Measurements from ENCODE around the gene FOXM1.
"Not testable (repeated sequence)": the region's sequence is repeated elsewhere in the genome, so short reads cannot be mapped to it uniquely, and the experiment has no call there.

Gene FOXM1

DNA sequence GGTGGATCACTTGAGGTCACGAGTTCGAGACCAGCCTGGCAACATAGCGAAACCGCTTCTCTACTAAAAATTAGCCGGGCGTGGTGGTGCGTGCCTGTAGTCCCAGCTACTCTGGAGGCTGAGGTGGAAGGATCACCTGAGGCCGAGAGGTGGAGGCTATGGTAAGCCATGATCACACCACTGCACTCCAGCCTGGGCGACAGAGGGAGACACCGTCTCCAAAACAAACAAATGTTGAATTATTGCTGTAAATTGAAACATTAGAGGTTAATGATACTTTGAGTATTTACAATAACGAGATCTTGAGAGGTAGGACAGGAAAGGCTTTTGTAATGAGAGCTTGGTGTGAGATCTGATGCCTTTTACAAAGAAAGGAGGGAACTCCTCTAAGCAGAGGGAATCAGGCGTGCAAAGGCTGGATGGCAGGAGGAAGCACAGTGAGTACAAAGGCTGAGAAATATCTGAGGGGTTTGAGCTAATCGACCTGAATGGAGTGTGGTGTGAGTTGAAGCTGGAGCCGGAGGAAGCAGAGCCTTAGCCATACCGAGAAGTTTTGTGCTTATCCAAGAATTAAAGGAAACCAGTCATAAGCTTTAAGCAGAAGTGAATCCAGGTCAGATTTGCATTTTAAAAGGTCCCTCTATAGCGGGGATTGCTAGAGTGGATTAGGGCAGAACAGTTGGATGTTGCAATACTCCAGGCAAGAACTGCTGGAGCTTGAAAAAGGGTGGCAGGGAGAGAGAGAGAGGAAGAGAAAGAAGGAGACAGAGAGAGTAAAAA is 1.2 kb upstream of the FOXM1 start:
- peak; percentile 69 for DNase-seq

GRCh38 chr12:2876431-2877046 is 435 bp downstream of the FOXM1 start:
- no peak for DNase-seq

- not testable (repeated sequence) for DNase-seq
These were observed 7.9 kb downstream of the FOXM1 start for GRCh38 chr12:2868986-2869632.

DNA sequence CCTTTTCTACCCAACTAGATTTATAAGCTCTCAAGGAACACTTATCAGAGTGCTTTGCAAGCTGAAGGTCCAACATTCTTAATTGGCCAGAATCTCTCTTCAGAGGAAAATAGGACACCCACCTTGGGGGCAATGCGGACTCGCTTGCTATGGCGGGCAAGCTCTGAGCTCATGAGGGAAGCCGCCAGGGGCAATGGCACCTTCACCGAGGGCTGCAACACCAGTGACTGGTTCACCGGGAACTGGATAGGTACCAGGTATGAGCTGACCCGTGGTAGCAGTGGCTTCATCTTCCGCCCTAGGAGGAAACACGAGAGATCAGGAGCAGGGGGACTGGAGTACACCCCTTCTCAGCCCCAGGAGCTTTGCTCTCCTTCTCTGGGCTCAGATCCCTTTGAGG is 12.8 kb downstream of the FOXM1 start:
- DNase-seq = no peak

- not testable (repeated sequence) for DNase-seq
These were observed 13.6 kb downstream of the FOXM1 start for GRCh38 chr12:2863402-2863801.

- DNase-seq = no peak
These were observed 14.1 kb downstream of the FOXM1 start for GRCh38 chr12:2862876-2863275.

DNA sequence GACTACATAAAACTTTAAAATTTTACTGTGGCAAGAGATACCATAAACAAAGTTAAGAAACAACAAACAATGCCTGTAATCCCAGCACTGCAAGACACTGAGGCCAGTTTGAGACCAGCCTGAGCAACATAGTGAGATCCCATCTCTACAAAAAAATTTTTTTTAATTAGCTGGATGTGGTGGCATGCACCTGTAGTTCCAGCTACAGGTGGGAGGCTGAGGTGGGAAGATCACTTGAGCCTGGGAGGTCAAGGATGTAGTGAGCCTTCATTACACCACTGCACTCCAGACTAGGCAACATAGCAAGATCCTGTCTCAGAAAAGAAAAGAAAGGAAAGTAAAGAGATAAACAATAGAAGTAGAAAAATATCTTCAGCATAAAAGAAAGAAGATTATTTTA is 16.8 kb downstream of the FOXM1 start:
- DNase-seq = no peak

DNA sequence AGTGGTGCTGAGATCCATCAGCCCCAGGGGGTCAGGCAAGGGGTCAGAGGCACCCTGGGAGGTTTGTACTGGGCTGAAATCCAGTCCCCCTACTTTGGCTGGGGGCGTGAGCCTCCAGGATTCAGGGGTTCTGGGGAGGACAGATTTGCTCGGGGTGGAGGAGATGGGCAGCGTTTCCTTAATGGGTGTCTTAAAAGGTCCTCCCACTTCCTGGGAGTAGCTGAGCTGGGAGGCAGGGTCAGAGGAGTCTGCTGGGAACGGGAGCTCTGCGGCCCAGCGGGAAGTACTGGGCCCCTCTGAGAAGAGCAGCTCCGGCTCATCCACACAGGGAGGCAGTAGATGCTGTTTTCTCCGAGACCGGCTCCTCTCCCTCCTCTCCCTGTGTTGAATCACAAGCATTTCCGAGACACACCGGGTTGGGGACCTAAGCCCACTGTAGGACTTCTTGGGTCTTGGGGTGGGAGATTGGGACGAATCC is 18.0 kb downstream of the FOXM1 start:
- no peak for DNase-seq

- no peak for DNase-seq
These were observed 18.6 kb downstream of the FOXM1 start for GRCh38 chr12:2858334-2858733.

DNA sequence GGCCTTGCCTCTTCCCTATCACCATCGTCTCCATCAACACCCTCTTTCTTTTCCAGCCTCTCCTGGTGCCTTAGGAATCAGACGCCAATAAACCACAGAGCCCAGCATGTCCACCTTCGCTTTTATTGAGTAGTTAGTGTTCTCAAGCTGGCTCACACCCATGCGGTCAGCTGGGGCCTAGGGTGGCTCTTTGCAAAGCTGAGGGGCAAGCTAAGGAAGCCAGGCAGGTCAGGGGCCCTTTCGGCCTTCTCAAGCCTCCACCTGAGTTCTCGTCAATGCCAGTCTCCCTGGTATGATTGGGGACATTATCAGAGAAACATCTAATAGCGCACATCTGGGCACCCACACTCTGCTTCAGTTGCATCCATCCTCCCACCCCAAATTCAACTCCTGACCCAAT is 19.4 kb downstream of the FOXM1 start:
- no peak for DNase-seq

GRCh38 chr12:2857021-2857431 is 19.9 kb downstream of the FOXM1 start, which contains the start of gene TEX52:
Gene TEX52, minus strand, starts transcription at chr12:2857039. Its CDS starts 13 bp downstream, at chr12:2857026.
- peak; percentile 42 for DNase-seq

GRCh38 chr12:2856051-2856450 is 20.9 kb downstream of the FOXM1 start:
- no peak for DNase-seq

GRCh38 chr12:2855546-2855945 is 21.4 kb downstream of the FOXM1 start:
- no peak for DNase-seq

DNA sequence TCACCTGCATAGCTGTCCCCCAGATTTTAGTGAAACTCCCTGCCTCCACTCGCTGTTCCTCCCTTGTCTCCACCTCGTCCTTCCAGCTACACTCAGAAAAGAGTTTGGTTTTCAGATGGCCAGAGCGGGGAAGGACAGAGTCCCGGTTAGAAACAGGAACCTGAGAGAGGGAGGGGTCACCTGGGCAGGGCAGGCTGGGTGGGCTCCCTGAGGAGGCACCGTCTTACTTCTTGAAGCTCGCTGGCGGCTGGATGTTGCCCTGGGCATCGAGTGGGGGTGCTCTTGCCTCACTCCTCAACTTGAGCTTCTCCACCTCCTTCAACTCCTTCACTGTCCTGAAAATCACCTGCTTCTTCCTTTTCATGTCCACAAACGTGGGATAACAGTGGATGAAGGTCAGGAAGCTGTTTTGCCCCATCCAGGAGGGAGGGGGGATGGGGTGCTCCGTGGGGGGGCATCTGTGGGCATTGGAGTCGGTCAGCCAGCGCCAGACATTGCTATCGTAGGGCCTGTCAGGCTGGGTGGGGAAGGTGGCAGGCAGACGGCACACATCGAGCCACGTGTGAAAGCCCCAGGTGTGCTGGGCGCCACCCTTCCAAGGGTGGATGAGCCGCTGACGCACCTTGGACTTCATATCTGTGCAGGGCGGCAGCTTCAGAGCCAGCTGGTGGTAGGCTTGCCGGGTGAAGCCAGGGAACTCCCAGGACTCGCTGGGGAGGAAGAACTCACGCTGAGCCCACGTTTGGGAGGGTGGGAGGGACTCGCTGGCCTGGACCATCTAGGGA is 22.1 kb downstream of the FOXM1 start:
- DNase-seq = no peak

- peak; percentile 57 for DNase-seq
These were observed 23.3 kb downstream of the FOXM1 start for GRCh38 chr12:2853626-2854025.

- DNase-seq = no peak
These were observed 25.0 kb downstream of the FOXM1 start for GRCh38 chr12:2851931-2852330.

GRCh38 chr12:2845280-2845679 is 31.7 kb downstream of the FOXM1 start:
- DNase-seq = no peak

- DNase-seq = no peak
These were observed 32.2 kb downstream of the FOXM1 start for GRCh38 chr12:2844786-2845185.

- no peak for DNase-seq
These were observed 34.0 kb downstream of the FOXM1 start for GRCh38 chr12:2842948-2843347.

DNA sequence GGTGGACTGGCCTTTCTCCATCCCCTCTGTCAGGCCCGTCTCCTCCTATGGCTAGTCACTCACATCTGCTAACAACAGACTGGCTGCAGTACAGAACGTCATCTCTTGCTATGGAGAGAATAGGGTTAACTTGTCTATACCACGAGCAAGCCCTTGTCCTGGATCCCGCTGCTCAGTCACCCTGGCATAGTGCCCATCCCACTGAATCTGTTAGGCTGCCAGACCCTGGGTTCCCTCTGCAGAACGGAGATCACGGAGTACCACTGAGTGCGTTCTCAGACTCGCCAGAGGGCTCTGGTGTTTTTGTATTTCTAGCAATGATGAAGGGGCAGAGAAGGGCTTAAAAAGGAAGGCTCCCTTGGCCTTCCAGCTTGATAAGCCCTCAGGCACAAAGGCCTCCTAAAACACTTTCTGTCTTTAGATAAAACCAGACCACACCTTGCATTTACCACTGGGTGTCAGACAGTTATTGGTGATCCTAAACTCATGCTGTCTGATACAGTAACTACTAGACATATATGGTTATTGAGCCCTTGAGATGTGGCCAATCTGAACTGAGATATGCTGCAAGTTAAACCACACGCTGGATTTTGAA is 35.8 kb downstream of the FOXM1 start:
- DNase-seq = no peak

DNA sequence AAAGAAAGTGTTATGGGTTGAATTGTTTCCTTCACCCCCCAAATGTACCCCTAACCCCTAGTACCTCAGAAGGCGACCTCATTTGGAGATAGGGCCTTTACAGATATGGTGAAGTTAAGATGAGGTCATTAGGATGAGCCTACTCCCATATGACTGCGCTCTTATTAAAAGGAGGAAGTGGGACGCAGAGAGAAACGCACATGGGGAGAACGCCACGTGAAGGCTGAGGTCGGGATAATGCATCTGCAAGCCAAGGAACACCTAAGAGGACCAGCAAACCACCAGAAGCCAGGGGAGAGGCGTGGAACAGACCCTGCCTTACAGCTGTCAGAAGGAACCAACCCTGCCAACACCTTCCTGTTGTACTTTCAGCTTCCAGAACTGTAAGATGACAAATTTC is 40.4 kb downstream of the FOXM1 start:
- no peak for DNase-seq

DNA sequence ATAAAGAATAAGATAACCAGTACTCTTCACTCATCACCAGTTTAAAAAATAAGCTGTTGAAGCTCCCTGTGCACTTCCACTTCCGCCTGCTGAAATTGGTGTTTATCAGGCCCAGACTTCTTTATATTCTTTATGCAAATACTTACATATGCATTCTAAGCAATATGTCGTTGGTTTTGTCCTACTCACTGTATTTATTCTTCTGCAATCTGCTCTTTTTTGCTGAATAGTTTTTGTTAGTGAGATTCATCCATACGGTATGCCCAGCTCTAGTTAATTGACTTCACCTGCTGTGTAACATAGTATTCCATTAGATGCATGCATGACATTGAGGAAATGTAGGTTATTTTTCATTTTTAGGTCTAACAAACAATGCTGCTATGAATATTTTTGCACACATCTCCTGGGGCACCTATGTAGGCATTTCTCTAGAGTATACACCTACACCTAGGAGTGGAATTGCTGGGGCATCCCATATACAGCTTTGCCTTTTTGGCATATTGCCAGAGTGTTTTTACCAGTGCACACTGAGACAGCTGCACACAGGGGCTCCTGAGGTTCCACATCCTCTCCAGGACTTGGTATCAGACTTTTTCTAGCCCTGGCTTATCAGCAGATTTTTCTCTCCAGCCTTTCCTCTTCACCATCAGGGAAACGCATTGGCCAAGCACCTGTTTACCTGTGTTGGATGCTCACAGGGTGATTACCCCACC is 41.1 kb downstream of the FOXM1 start:
- no peak for DNase-seq

All from NCI-H1092 (cell line).